AG09309 (cell line): ENCODE data around the gene PRR19.

Source experiments
- DNase-seq: peaks from one replicate; pipeline ENCODE4 v3.0.0-alpha.2; 2010; ENCODE audit warnings: low read depth
- H3K4me3 ChIP-seq: 2 replicates; pipeline ENCODE4 v1.5.1; 2011; ENCODE audit warnings: mild to moderate bottlenecking, low read depth, low read length, moderate library complexity; ENCODE audit not compliant: control insufficient read depth
- TF ChIP-seq, protein P1 (sequence below): IDR thresholded peaks from 2 replicates; pipeline ENCODE4 v1.5.1; 2011; ENCODE audit warnings: mild to moderate bottlenecking, low read depth, low read length, inconsistent platforms; ENCODE audit not compliant: insufficient read depth, control insufficient read depth; ENCODE audit errors: missing control alignments

The PRR19 gene

DNA sequence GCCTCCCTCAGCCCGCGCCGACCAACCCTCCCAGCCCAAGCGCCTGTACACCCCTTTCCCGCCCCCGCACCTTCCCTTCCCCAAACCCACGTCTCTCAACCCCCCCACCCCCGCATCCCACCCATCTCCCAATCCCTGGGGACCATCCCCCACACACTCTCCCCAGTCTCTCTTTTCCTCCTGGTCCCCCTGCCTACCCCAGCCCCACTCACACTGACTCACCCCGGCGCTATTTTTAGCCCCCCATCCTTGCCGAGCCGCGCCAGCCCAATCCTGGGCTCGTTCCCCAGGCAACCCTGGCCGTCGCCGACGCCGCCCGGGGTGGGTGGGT, 21.2 kb upstream of the PRR19 start:
- H3K4me3 ChIP-seq: peak overlapping the region; percentile 71
- TF ChIP-seq, protein P1, sequence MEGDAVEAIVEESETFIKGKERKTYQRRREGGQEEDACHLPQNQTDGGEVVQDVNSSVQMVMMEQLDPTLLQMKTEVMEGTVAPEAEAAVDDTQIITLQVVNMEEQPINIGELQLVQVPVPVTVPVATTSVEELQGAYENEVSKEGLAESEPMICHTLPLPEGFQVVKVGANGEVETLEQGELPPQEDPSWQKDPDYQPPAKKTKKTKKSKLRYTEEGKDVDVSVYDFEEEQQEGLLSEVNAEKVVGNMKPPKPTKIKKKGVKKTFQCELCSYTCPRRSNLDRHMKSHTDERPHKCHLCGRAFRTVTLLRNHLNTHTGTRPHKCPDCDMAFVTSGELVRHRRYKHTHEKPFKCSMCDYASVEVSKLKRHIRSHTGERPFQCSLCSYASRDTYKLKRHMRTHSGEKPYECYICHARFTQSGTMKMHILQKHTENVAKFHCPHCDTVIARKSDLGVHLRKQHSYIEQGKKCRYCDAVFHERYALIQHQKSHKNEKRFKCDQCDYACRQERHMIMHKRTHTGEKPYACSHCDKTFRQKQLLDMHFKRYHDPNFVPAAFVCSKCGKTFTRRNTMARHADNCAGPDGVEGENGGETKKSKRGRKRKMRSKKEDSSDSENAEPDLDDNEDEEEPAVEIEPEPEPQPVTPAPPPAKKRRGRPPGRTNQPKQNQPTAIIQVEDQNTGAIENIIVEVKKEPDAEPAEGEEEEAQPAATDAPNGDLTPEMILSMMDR: no peak
- DNase-seq: no peak

DNA sequence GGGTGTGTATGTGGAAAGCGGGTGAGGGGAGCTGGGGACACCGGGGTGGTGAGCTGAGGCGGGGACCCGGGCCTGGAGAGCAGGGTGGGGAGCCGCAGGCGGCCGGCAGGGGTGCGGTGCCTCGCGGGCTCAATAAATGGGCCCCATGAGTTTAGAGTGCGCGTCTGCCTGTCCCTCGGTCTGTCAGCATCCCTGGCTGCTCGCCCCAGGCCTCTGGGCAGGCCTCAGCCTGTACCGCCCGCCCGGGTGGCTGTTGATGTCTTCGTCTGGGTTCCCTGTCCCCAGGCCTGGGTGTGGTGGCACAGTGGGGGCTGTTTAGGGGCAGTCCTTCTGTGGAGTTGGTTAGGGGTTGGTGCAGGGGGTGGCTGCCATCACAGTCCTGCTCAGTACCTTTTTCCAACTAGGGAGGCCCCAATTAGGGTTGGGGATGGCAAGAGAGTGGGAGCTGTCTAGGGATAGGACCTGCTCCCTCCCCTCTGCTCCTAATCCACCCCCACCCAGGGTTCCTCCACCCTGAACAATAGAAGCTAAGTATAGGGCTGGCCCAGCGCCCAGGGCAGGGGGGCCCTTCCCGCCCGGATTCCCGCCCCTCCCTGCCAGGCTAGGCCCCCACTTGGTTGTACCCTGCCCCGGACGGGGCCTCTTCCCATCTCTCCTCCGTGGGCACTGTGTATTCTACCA, 20.6 kb upstream of the PRR19 start:
- DNase-seq: no peak
- TF ChIP-seq, protein P1: peak; percentile 4
- peak overlapping the region; percentile 71 for H3K4me3 ChIP-seq

DNA sequence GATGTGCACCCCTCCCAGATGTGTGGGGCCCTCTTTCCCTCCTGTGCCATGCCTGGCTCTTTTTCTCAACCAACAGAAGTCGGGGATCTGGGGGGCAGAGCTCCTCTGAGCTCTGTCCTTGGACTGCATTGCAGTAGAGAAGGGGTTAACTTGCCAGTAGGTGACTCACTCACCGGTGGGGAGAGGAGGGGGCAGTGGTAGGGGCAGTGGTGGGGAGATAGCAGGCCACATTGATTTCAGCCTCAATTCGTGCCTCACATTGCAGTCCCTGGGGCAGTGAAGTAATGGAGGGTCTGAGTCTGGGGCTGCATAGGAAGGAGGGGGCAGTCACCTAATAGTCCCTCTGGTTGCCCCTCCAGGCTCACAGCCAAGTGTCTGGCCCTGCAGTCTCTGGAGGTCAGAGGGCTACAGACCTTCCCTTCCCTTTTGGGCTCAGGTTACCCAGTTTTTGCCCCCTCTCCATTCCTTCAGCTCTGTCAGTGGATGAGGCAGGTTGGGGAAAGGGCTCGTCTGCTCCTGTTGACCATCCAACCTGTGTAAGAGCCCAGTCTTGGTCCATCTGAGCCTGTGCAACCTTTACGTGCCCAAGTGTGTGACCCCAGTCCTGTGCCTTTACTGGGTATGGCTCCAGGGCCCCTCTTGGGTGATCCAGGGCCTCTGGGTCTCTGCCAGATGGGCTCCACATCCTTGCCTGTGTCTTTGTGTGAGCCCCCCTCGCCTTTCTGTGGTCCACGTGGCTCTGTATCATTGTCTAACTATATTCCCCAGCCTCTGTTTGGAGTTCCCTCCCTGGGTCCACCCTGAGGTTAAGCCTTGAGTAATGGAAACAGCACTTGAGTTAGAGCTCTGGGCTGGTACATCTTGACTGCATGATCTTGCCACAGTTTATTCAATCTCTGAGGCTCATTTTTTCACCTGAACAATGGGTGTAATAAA, 19.8 kb upstream of the PRR19 start:
- DNase-seq: no peak

DNA sequence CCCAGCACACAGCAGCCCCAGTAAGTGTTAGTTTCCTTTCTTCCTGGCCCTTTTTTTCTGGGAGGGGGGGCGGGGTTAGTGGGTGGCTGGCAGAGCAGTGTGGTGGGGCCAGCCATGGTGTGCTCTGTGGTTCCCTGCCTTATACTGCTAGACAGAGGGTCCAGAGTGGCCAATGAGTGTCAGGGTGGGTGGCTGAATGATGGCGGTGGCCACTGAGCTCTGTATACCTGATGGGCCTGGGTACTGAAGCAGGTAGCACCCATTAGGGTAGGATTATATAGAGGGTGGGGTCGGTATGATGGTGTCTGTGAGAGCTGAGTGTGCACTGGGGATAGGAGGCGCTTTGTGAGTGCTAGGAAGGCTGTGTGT, 19.1 kb upstream of the PRR19 start:
- H3K4me3 ChIP-seq: peak overlapping the region; percentile 37
- no peak for DNase-seq
- TF ChIP-seq, protein P1: no peak

More for the DNA sequence above, 19.8 kb upstream of the PRR19 start:
- TF ChIP-seq, protein P1: no peak
- H3K4me3 ChIP-seq: peak overlapping the region; percentile 71

DNA sequence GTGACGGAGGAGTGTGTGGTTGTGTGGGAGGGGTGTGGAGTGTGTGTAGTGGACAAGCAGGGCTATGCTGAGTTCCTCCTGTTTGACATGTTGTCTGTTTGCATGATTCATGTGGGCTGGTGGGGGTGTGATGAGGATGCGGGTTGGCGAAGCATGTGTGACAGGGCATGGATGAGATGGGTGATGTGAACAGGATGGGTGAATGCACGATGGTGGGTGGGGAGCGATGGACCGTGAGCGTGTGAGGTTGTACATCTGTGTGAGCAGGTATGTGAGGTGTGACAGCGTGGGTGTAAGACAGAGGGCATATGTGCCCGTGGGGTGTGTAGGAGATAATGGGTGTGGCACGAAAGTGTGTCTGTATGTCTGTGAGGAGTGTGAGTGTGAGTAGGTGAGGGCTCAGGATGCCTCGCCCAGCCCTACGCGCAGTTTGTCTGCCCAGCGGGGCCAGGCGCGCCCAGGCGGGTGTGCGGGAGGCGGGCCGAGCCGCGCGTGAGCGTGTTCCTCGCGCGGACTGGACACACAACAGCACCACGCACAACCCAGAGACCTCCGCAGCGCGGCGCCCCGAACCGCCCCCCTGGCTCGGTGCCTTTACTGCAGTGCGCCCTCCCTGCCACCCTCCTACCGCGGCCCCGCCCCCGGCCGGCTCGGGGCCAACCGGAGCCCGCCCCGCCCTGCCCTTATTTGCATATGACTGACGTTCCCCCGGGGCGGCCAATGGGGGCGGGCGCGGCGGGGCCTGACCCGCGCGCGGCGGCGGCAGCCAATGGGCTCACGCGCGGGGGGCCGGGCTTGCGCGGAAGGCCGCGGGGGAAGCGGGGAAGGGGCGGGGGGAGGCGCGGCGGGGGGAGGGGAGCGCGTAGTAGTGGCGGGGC, 18.5 kb upstream of the PRR19 start:
- peak; percentile 50 for DNase-seq
- TF ChIP-seq, protein P1: no peak
- H3K4me3 ChIP-seq: peak overlapping the region; percentile 37

DNA sequence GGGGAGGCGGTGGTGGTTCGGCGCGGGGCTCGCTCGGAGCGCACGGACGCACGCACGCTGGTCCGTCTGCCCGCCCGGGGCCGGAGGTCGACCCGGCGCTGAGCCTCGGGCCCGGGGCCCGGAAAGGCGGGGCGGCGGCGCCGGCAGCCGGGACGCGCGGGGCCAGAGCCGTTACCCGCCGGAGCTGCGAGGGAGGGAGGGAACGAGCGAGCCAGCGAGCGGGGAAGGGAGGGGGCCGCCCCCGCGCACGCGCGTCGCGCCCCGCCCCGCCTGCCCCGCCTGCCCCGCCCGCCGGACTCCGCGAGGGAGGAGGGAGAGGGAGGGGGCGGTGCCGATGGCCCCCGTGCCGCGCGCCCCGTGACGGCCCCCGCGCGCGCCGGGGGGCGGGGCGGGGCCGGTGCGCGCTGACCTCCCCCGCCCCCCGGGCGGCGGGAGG, 17.8 kb upstream of the PRR19 start:
- TF ChIP-seq, protein P1: no peak
- H3K4me3 ChIP-seq: peak overlapping the region; percentile 17
- DNase-seq: no peak
